Smooth muscle cell of the brain vasculature (primary cell): Measurements from ENCODE around the gene PSMD14.

Experiments
- DNase-seq: peaks from one replicate; pipeline ENCODE4 v3.0.0-alpha.2; 2012; ENCODE audit warnings: low read depth, low spot score

Gene PSMD14

GRCh38 chr2:161418715-161419637 lies 110.8 kb downstream of the PSMD14 start:
- no peak for DNase-seq

GRCh38 chr2:161419638-161420190 lies 111.5 kb downstream of the PSMD14 start:
- DNase-seq = no peak

- no peak for DNase-seq
Observed at GRCh38 chr2:161420406-161421074, 112.3 kb downstream of the PSMD14 start.

GRCh38 chr2:161421686-161422085 lies 113.5 kb downstream of the PSMD14 start:
- no peak for DNase-seq

GRCh38 chr2:161422816-161423403 lies 114.7 kb downstream of the PSMD14 start:
- DNase-seq = no peak

- DNase-seq = no peak
Observed at GRCh38 chr2:161423421-161424393, 115.5 kb downstream of the PSMD14 start.

- no peak for DNase-seq
Observed at GRCh38 chr2:161424394-161424769, 116.2 kb downstream of the PSMD14 start.

- DNase-seq = no peak
Observed at GRCh38 chr2:161424891-161425727, 116.9 kb downstream of the PSMD14 start.

GRCh38 chr2:161425728-161426454 lies 117.7 kb downstream of the PSMD14 start:
- DNase-seq = no peak

- DNase-seq = no peak
Observed at GRCh38 chr2:161426455-161426921, 118.3 kb downstream of the PSMD14 start.

- DNase-seq = no peak
Observed at GRCh38 chr2:161426922-161427663, 118.9 kb downstream of the PSMD14 start.

- DNase-seq = no peak
Observed at GRCh38 chr2:161427664-161428587, 119.7 kb downstream of the PSMD14 start.

GRCh38 chr2:161430386-161430785 lies 122.2 kb downstream of the PSMD14 start:
- no peak for DNase-seq

GRCh38 chr2:161432107-161432506 lies 123.9 kb downstream of the PSMD14 start:
- DNase-seq = no peak

GRCh38 chr2:161434118-161434517 lies 125.9 kb downstream of the PSMD14 start:
- DNase-seq = no peak

GRCh38 chr2:161436411-161436810 lies 128.2 kb downstream of the PSMD14 start:
- DNase-seq = no peak

- no peak for DNase-seq
Observed at GRCh38 chr2:161438598-161438997, 130.4 kb downstream of the PSMD14 start.
